GM10248 (cell line): Measurements from ENCODE around the gene PTX4.

Experiments
- CTCF ChIA-PET: fragments of 300-600 bp; sonication (Branson Sonifier 250); formaldehyde crosslinking; extraction: SDS; loops from one replicate; lab custom pipeline; 2021; ENCODE audit warnings: antibody characterized with exemption; lab: Yijun Ruan, JAX
- POLR2A ChIA-PET: fragments of 350-650 bp; sonication (Branson Sonifier 250); formaldehyde crosslinking; extraction: SDS; loops from one replicate; lab custom pipeline; 2020; ENCODE audit warnings: antibody characterized with exemption; lab: Yijun Ruan, JAX
- DNase-seq: peaks from one replicate; pipeline ENCODE4 v3.0.0; 2012; ENCODE audit errors: extremely low spot score
- TF ChIP-seq, protein P1 (sequence below): IDR thresholded peaks from 2 replicates; pipeline ENCODE4 v1.5.1; 2012; ENCODE audit warnings: mild to moderate bottlenecking, low read depth; ENCODE audit errors: extremely low read depth, missing control alignments, control extremely low read depth

PTX4 gene

DNA sequence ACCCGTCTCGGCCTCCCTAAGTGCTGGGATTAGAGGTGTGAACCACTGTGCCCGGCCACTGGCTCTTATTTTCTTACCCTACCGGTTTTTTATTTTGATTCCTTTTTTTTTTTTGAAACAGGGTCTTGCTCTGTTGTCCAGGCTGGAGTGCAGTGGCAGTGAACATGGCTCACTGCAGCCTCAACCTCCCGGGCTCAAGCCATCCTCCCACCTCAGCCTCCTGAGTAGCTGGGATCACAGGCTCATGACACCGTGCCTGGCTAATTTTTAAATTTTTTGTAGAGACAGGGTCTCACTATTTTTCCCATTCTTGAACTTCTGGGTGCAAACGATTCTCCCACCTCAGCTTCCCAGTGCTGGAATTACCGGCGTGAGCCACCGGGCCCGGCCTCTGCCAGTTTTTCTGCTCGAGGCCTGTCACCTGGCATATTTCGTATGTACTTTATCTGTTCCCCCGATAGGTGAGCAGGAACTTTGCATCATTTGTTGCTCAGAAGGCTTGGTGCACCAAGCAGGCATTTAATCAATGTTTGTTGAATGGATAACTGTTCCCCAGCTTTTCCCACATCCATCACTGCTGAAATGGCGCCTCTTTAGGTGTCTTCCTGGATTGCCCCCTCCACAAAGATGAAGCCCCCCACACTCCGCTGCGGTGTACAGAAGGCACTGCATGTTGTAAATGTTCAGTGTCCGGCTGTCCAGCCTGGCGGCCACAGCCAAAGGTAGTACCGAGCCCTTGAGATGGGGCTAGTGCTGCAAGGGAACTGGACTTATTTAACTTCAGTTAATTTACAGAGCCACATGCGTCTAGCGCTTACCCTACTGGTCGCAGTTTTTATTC, 3.6 kb upstream of the PTX4 start:
- POLR2A ChIA-PET = interaction anchor here (0.6 kb wide), 1 partner anchor 868 kb away, joined by 5 read pairs; no protein-coding TSS in a partner anchor
- TF ChIP-seq, protein P1, sequence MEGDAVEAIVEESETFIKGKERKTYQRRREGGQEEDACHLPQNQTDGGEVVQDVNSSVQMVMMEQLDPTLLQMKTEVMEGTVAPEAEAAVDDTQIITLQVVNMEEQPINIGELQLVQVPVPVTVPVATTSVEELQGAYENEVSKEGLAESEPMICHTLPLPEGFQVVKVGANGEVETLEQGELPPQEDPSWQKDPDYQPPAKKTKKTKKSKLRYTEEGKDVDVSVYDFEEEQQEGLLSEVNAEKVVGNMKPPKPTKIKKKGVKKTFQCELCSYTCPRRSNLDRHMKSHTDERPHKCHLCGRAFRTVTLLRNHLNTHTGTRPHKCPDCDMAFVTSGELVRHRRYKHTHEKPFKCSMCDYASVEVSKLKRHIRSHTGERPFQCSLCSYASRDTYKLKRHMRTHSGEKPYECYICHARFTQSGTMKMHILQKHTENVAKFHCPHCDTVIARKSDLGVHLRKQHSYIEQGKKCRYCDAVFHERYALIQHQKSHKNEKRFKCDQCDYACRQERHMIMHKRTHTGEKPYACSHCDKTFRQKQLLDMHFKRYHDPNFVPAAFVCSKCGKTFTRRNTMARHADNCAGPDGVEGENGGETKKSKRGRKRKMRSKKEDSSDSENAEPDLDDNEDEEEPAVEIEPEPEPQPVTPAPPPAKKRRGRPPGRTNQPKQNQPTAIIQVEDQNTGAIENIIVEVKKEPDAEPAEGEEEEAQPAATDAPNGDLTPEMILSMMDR = no peak
- CTCF ChIA-PET = interaction anchor here (0.6 kb wide), 1 partner anchor 132 kb away, joined by 3 read pairs; no protein-coding TSS in a partner anchor
- no peak for DNase-seq

DNA sequence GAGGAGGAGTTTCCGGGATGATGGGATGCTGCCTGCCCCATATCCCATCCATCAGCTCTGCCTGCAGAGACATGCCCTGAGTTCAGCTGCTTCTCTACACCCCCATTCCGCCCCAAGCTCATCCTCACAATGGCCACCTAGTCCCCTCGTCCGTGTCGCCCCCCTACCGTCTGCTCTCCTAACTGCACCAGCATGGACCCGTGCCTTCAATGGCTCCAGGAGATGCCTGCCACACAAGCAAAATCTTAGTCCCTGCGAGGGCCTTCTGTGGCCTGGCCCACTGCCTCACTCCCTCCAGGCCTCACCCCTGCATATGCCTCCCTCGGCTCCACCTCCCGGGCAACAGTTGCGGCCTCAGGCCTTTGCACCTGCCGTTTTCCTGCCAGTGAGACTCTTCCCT, 2.6 kb upstream of the PTX4 start:
- DNase-seq = no peak
- POLR2A ChIA-PET = no interaction called here
- TF ChIP-seq, protein P1 = no peak
- CTCF ChIA-PET = interaction anchor here (0.6 kb wide), 1 partner anchor 131 kb away, joined by 3 read pairs; no protein-coding TSS in a partner anchor

DNA sequence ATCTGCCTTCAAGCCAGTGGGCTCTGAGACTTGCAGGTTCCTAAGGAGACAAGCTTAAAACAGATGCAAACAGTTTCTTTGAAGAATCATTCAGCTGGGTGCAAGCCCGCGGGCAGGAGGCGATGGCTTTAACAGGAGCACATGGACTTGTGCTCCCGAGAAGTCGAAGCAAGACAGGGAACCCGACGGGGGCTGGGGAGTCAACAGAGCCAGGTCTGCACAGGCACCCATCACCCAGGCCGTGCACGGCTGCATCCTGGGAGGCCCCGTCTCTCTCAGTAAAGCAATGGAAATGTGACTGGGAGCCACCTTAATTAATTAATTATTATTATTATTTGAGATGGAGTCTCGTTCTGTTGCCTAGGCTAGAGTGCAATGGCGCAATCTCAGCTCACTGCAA, 333 bp upstream of the PTX4 start:
- CTCF ChIA-PET = no interaction called here
- TF ChIP-seq, protein P1 = no peak
- DNase-seq = no peak
- POLR2A ChIA-PET = no interaction called here

DNA sequence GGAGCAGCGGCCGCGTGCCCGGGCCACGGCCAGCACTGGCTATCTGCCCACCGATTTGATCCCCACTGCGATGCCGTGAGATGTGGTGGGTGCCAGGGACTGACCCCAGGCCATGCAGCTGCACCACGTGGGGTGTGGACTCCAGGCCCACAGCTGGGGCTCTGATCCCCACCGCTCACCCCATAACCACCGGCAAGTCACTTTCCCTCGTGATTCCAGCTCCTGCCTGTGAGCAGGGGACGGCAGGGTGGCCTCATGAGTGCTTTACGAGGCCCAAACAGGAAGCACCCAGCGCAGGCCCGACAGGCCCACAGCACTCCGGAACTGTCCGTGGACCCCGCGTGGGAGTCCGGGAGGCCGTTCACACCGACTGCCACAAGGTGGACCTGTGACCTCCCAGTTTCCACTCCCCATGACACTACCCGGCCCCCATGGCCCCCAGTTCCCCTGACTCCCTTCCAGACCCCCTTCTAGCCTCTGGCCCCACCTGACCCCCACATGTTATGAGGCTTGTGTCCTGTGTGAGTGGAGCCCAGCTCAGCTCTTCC, 616 bp downstream of the PTX4 start:
- ChIA-PET CTCF (no interaction called here), POLR2A (interaction anchor here (0.6 kb wide), 1 partner anchor 50 kb away, joined by 3 read pairs; no protein-coding TSS in a partner anchor)
- TF ChIP-seq, protein P1 = no peak
- no peak for DNase-seq

DNA sequence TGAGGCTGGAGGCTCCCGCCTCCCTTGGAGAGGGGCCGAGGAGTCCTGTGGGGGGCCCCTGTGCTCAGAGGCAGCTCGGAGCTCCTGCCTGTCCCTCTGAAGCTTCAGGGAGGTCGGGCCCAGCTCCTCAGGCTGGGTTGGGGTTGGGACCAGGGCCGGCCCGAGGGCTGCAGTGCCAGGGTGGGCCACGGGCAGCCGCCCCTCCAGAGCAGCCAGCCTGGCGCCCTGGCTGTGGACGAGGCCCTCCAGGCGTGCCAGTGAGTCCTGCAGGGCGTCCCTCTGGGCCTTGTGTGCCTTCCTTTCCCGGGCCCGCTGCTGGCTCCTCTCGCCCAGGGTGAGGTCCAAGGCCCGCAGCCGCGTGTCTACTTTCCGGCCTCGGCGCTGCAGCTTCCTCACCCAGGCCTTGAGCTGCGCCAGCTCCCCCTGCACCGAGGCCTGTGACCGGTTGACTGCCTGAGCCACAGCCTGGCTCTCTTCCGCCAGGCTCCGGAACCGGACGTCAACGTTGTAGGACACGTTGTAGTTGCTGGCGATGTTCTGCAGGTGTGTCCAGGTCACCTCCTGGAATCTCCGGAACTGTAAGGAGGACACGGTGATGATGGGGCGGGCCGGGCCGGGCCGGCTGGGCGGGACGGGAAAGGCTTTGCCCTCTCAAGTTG, 1.2 kb downstream of the PTX4 start:
- no peak for DNase-seq
- CTCF ChIA-PET = no interaction called here
- POLR2A ChIA-PET = no interaction called here
- TF ChIP-seq, protein P1 = no peak
